ENCODE data around the gene WLS. TPM values are rescaled to one million over a fixed set of nuclear protein-coding genes. Genes with fewer than 3 reads are reported as not detected.
"Not testable (repeated sequence)": the region's sequence is repeated elsewhere in the genome, so short reads cannot be mapped to it uniquely, and the experiment has no call there.

The WLS gene
- total RNA-seq, 1 donor from 2014 or later, result 70.8 TPM

- peak; percentile 97 for ATAC-seq
Observed at GRCh38 chr1:68197891-68198290, 34.4 kb downstream of the WLS start.

DNA sequence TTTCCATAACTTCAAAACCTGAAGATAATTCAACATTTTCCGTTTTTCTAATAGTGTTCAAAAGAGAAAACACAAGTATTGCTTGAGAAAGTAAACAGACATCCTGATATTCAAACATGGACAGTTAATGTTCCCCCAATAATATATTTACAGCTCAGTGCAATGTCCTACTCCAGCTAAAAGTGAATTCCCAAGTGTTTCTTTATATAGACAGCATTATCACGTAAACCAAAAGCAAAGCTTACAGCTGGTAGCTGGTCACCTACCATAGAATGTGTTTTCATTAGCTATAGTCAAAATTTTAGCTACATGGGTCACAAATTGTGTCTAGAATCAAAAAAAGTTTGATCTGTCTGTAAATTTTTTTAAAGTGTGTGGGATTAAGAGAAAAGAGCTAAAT is 34.9 kb downstream of the WLS start:
- ATAC-seq, result no peak

- no peak for ATAC-seq
Observed at GRCh38 chr1:68196676-68197075, 35.6 kb downstream of the WLS start.

DNA sequence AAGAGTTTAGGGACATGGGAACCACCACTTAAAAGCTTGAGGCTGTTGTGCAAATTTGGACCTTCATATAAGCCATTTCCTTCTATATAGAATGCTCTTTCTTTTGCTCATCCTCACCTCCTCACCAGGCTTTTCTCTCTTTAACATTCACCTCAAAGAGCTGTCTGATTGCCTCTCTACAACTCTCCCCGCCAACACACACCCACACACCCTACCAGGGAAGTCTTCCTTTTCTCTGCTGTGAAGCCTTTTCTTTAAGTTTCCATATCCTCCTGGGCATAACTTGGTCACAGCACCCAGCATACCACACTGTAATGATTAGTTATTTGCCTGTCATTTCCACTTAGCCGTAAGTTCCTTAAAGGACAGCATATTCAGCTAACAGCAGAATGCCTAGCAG is 40.6 kb downstream of the WLS start:
- ATAC-seq, result no peak

GRCh38 chr1:68188644-68189340 is 43.5 kb downstream of the WLS start:
- no peak for ATAC-seq

- no peak for ATAC-seq
Observed at GRCh38 chr1:68188060-68188538, 44.2 kb downstream of the WLS start.

GRCh38 chr1:68185743-68186142 is 46.6 kb downstream of the WLS start:
- no peak for ATAC-seq

GRCh38 chr1:68183895-68184294 is 48.4 kb downstream of the WLS start:
- ATAC-seq, result no peak

DNA sequence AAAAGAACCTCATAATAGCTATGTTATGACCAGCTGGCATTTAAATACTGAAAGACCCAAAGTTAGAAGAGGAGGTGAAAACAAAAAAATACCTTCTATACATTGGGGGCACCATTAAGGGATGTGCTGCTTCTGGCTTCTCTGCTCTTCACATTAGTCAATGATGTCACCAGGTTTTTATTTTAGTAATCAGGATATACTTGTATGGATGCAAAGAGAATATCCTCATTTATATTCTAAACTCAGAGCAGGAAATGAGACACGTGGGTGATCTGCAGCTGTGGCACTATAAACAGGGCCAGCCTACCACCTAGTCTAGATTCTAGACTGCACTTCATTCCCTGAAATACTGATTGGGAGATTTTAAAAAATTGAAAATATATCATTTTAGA is 51.2 kb downstream of the WLS start:
- no peak for ATAC-seq

- ATAC-seq, result no peak
Observed at GRCh38 chr1:68180441-68181164, 51.7 kb downstream of the WLS start.

DNA sequence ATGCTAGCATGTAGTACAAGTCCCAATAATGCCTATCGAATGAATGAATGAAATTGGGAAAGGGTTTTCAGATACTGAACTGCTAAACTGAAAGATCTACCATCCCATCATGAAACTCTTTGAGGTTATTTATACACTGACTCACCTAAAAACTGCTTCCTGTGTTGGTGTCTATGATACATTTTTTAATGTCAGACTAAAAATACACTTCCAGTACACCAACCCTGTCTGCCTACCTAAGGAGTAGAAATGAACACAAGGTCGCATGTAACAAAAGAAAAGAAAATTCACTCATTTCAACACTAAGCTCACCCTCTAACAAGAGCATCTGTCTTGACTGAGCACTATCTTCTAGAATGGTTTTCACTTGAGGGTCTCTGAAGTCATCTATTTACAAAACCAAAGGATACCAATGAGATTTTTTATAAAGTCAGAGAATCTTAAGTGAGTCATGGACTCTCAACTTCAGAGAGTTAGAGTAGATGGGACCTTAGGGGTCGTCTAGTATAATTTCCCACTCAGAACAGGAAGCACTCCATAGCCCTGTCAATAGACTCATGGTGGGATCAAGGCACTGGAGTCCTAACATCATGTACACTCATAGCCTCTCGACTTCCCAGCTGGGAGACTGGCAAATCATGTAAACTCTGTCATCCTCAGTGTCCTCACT is 53.4 kb downstream of the WLS start:
- ATAC-seq, result no peak

GRCh38 chr1:68175621-68176398 is 56.5 kb downstream of the WLS start:
- no peak for ATAC-seq

- ATAC-seq, result peak; percentile 54
Observed at GRCh38 chr1:68174738-68175113, 57.6 kb downstream of the WLS start.

GRCh38 chr1:68173936-68174737 is 58.2 kb downstream of the WLS start:
- ATAC-seq, result peak; percentile 95

DNA sequence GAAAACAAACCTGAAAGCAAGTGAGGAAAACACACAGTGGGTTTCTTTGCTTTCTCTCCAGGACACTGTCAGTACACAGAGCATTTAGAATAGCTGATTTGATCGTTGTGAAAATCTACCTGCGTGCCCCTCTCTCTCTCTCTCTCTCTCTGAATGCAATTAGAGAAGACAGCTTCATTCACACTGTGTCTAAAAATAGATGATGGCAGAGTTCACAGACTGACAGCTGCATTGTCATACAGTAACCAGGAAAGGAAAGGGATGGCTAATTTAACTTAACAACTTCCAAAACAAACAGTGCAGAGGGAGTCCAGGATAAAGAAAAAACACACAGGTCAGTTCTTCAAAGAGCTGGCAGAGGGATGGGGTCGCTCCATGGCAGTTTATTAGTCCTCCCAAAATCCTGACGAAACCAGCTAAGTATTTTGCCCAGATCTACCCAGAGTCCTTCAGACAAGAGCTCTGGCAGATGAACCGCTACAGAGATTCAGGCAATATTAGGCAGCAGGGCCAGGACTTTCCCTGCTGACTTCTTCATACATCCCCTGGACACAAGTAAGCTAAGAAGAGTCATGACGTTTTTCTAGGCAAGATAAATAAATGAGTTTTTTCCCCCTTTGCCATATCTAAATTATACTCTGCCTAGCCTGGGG is 58.9 kb downstream of the WLS start:
- no peak for ATAC-seq

- ATAC-seq, result not testable (repeated sequence)
Observed at GRCh38 chr1:68171795-68172194, 60.5 kb downstream of the WLS start.

GRCh38 chr1:68168545-68169171 is 63.7 kb downstream of the WLS start:
- no peak for ATAC-seq

- ATAC-seq, result no peak
Observed at GRCh38 chr1:68167211-68167610, 65.1 kb downstream of the WLS start.

- ATAC-seq, result no peak
Observed at GRCh38 chr1:68166348-68166747, 66.0 kb downstream of the WLS start.

DNA sequence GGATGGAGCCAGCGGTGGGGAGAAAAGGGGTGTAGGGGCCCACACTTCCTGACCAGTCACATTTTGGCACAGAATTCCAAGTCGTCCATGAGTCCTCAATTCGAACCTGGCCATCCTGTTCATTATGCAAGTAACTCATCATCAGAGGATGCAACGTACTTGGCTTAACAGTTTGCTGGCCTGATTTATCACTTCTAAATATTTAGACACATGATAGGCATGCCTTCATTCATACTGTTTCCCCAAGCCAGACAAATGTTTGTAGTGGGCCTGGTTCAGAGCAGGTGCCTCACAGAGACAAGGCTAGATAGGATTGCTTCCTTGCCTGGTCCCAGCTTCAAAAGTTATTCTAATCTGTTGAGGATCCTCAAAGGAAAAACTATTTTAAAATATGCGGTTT is 66.7 kb downstream of the WLS start:
- no peak for ATAC-seq

GRCh38 chr1:68164918-68165317 is 67.4 kb downstream of the WLS start:
- no peak for ATAC-seq

Measured in esophagus mucosa (tissue), 1 donor.